Measurements from ENCODE around the gene PNPLA6. TPM values are rescaled to one million over a fixed set of nuclear protein-coding genes. Genes with fewer than 3 reads are reported as not detected.
A peak's percentile ranks its signal among the peaks of the same experiment; 100 is the strongest.

The PNPLA6 gene
- total and polyA plus RNA-seq, 2 of the 13 experiments (the other 11 are each of a cell fraction or from before 2014, with no cell fraction given) = 24.9 to 28.2 TPM

DNA sequence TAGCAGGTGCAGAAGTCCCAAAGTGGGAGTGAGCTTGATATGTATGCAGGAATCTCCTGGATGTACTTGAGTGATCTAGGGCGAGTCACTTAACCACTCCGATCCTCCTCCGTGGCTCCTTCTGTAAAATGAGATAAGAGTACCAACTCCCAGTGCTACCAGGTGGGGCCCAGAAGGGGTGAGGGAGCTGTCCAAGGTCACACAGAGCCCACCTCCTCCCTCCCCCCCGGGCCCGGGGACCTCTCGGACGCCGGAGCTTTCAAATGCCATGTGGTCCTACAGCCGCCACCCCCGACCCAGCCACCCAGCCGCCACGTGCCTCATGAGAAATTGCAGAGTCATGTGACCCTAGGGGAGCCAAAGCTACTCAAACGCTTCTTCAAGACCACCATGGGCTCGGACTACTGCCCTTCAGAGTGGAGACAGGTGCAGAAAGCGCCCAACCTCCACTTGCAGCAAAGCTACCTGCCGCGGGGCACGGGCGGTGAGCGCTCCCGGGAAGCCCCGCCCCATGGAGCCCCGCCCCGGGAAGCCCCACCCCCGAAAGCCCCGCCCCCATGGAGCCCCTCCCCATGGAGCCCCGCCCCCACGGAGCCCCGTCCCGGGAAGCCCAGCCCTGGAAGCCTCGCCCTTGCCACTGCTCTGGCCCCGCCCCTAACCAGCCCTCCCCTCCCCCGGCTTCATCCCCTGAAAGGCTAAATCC lies 29.7 kb upstream of the PNPLA6 start (continued):
- TF ChIP-seq, protein P1, sequence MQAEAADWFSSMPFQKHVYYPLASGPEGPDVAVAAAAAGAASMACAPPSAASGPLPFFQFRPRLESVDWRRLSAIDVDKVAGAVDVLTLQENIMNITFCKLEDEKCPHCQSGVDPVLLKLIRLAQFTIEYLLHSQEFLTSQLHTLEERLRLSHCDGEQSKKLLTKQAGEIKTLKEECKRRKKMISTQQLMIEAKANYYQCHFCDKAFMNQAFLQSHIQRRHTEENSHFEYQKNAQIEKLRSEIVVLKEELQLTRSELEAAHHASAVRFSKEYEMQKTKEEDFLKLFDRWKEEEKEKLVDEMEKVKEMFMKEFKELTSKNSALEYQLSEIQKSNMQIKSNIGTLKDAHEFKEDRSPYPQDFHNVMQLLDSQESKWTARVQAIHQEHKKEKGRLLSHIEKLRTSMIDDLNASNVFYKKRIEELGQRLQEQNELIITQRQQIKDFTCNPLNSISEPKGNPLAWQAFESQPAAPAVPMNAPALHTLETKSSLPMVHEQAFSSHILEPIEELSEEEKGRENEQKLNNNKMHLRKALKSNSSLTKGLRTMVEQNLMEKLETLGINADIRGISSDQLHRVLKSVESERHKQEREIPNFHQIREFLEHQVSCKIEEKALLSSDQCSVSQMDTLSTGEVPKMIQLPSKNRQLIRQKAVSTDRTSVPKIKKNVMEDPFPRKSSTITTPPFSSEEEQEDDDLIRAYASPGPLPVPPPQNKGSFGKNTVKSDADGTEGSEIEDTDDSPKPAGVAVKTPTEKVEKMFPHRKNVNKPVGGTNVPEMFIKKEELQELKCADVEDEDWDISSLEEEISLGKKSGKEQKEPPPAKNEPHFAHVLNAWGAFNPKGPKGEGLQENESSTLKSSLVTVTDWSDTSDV (CRISPR knock-in tag; IDR thresholded peaks at IDR 0.05) = no peak
- TF ChIP-seq, protein P2, sequence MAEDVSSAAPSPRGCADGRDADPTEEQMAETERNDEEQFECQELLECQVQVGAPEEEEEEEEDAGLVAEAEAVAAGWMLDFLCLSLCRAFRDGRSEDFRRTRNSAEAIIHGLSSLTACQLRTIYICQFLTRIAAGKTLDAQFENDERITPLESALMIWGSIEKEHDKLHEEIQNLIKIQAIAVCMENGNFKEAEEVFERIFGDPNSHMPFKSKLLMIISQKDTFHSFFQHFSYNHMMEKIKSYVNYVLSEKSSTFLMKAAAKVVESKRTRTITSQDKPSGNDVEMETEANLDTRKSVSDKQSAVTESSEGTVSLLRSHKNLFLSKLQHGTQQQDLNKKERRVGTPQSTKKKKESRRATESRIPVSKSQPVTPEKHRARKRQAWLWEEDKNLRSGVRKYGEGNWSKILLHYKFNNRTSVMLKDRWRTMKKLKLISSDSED (CRISPR knock-in tag; IDR thresholded peaks at IDR 0.05) = no peak
- TF ChIP-seq, protein P3, sequence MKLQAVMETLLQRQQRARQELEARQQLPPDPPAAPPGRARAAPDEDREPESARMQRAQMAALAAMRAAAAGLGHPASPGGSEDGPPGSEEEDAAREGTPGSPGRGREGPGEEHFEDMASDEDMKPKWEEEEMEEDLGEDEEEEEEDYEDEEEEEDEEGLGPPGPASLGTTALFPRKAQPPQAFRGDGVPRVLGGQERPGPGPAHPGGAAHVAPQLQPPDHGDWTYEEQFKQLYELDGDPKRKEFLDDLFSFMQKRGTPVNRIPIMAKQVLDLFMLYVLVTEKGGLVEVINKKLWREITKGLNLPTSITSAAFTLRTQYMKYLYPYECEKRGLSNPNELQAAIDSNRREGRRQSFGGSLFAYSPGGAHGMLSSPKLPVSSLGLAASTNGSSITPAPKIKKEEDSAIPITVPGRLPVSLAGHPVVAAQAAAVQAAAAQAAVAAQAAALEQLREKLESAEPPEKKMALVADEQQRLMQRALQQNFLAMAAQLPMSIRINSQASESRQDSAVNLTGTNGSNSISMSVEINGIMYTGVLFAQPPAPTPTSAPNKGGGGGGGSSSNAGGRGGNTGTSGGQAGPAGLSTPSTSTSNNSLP (IDR thresholded peaks at IDR 0.05; ENCODE audit: low read depth, low read length) = no peak
- TF ChIP-seq ZNF780A (CRISPR knock-in tag; IDR thresholded peaks at IDR 0.05) = no peak
- TF ChIP-seq EP300 (IDR thresholded peaks at IDR 0.05; ENCODE audit: low read depth in 2 of 2, low read length in 2 of 2) = no peak
- TF ChIP-seq EP300 (CRISPR knock-in tag; IDR thresholded peaks at IDR 0.05; ENCODE audit: borderline replicate concordance) = no peak
- TF ChIP-seq SALL1 (CRISPR knock-in tag; IDR thresholded peaks at IDR 0.05) = peak; percentile 15; the same call in 1 of the 2 replicates
- no peak for TF ChIP-seq ZNF567 (CRISPR knock-in tag; IDR thresholded peaks at IDR 0.05; ENCODE audit: borderline replicate concordance)
- TF ChIP-seq, protein P4, sequence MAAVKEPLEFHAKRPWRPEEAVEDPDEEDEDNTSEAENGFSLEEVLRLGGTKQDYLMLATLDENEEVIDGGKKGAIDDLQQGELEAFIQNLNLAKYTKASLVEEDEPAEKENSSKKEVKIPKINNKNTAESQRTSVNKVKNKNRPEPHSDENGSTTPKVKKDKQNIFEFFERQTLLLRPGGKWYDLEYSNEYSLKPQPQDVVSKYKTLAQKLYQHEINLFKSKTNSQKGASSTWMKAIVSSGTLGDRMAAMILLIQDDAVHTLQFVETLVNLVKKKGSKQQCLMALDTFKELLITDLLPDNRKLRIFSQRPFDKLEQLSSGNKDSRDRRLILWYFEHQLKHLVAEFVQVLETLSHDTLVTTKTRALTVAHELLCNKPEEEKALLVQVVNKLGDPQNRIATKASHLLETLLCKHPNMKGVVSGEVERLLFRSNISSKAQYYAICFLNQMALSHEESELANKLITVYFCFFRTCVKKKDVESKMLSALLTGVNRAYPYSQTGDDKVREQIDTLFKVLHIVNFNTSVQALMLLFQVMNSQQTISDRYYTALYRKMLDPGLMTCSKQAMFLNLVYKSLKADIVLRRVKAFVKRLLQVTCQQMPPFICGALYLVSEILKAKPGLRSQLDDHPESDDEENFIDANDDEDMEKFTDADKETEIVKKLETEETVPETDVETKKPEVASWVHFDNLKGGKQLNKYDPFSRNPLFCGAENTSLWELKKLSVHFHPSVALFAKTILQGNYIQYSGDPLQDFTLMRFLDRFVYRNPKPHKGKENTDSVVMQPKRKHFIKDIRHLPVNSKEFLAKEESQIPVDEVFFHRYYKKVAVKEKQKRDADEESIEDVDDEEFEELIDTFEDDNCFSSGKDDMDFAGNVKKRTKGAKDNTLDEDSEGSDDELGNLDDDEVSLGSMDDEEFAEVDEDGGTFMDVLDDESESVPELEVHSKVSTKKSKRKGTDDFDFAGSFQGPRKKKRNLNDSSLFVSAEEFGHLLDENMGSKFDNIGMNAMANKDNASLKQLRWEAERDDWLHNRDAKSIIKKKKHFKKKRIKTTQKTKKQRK (IDR thresholded peaks at IDR 0.05; ENCODE audit: low read length) = no peak
- no peak for TF ChIP-seq ZNF33A (CRISPR knock-in tag; IDR thresholded peaks at IDR 0.05; ENCODE audit: borderline replicate concordance)

Data from HepG2 (cell line).